HG02588 (cell line): Measurements from ENCODE around the gene CLEC19A.

Experiments
- ATAC-seq: cut with Tn5 transposase; IDR thresholded peaks from one replicate; pipeline ENCODE4 v1.9.1; 2021; ENCODE audit warnings: mild to moderate bottlenecking, moderate library complexity; ENCODE audit not compliant: unreplicated experiment

The CLEC19A gene

GRCh38 chr16:19284207-19284606 is 1.3 kb upstream of the CLEC19A start:
- ATAC-seq = no peak

GRCh38 chr16:19286827-19287226 is 1.3 kb downstream of the CLEC19A start:
- no peak for ATAC-seq

GRCh38 chr16:19287241-19287640 is 1.7 kb downstream of the CLEC19A start:
- ATAC-seq = no peak

- ATAC-seq = no peak
Measured at GRCh38 chr16:19288872-19289799, 3.6 kb downstream of the CLEC19A start.

- no peak for ATAC-seq
Measured at GRCh38 chr16:19289811-19290485, 4.4 kb downstream of the CLEC19A start.

- no peak for ATAC-seq
Measured at GRCh38 chr16:19290860-19291259, 5.3 kb downstream of the CLEC19A start.

- no peak for ATAC-seq
Measured at GRCh38 chr16:19291475-19291874, 5.9 kb downstream of the CLEC19A start.

GRCh38 chr16:19292186-19292585 is 6.7 kb downstream of the CLEC19A start:
- no peak for ATAC-seq

GRCh38 chr16:19294156-19294649 is 8.7 kb downstream of the CLEC19A start:
- ATAC-seq = peak; percentile 77

GRCh38 chr16:19295393-19295792 is 9.9 kb downstream of the CLEC19A start:
- ATAC-seq = no peak

- no peak for ATAC-seq
Measured at GRCh38 chr16:19297454-19297853, 11.9 kb downstream of the CLEC19A start.

- ATAC-seq = no peak
Measured at GRCh38 chr16:19299565-19299964, 14.0 kb downstream of the CLEC19A start.

- no peak for ATAC-seq
Measured at GRCh38 chr16:19301931-19302330, 16.4 kb downstream of the CLEC19A start.

- no peak for ATAC-seq
Measured at GRCh38 chr16:19304750-19305149, 19.2 kb downstream of the CLEC19A start.

GRCh38 chr16:19305443-19305842 is 19.9 kb downstream of the CLEC19A start:
- ATAC-seq = no peak

GRCh38 chr16:19307587-19308241 is 22.2 kb downstream of the CLEC19A start:
- ATAC-seq = no peak

GRCh38 chr16:19308392-19308791 is 22.9 kb downstream of the CLEC19A start:
- no peak for ATAC-seq

GRCh38 chr16:19309178-19309577 is 23.6 kb downstream of the CLEC19A start:
- no peak for ATAC-seq

GRCh38 chr16:19314718-19315425 is 29.3 kb downstream of the CLEC19A start:
- no peak for ATAC-seq

- ATAC-seq = no peak
Measured at GRCh38 chr16:19315889-19316433, 30.4 kb downstream of the CLEC19A start.
